GM19238 (cell line): ENCODE results near the gene FLVCR1.

Experiments
- DNase-seq: peaks from one replicate; pipeline ENCODE4 v3.0.0; 2011; ENCODE audit warnings: low spot score; ENCODE audit not compliant: insufficient read length

FLVCR1 gene

DNA sequence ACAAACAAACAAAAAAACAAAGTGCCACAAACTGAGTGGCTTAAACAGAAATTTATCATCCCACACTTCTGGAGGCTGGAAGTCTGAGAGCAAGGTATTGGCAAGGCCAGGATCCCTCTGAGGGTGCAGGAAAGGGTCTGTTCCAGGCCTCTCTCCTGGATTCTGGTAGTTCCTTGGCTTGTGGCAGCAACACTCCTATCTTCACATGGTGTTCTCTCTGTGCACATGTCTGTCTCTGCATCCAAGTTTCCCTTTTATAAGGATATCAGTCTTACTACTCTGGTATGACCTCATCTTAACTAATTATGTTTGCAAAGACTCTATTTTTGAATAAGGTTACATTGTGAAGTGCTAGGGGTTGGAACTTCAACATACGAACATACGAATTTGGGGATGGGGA lies 87.0 kb downstream of the FLVCR1 start:
- no peak for DNase-seq

DNA sequence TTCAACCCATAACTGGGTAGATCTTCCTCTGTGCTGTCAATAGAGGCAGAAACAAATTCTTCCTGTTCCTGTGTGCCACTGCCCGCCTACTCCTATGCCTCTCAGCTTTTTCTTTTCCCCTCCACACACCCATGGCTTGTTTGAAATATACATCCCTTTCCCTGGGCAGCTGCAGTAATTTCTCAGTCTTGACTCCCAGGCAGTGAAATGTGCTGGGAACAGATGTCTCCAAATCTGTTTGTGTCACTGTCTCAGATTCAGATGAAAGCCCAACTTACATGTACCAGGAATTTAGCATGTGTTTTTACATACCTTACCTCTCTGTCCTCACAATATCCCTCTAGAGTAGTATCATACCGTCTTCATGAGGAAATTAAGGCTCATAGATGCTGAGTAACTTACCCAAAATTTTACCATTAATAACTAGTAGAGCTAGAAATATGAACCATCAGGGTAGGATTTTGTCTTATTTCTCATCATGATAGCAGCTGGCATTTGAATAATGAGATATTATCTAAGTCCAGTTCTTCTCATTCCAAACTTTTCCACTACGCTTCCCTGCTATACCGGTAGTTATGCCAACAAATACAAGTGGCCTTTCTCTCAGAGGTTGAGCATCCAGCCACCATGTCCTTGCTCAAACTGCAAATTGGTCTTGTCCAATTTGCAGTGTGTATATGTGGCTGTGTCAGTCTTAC lies 87.5 kb downstream of the FLVCR1 start:
- no peak for DNase-seq

DNA sequence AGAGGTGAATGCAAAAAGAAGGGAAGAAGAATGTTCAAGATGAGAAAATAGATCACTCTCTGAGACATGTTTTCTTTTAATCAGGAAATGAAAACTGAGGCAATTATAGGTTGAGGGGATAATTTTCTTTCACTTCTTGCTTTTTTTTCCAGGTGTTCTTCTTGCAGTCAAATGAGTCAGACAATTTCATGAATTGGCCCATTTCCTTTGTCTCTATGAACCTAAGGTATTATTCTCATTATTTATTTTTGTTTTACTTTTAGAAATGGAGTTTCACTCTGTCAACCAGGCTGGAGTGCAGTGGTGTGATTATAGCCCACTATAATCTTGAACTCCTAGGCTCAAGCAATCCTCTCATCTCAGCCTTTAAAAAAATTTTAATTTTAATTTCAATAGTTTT lies 88.8 kb downstream of the FLVCR1 start:
- no peak for DNase-seq
